ENCODE results near the gene SHCBP1L.
A peak's percentile ranks its signal among the peaks of the same experiment; 100 is the strongest.
"Not testable (repeated sequence)": the region's sequence is repeated elsewhere in the genome, so short reads cannot be mapped to it uniquely, and the experiment has no call there.

Gene SHCBP1L

DNA sequence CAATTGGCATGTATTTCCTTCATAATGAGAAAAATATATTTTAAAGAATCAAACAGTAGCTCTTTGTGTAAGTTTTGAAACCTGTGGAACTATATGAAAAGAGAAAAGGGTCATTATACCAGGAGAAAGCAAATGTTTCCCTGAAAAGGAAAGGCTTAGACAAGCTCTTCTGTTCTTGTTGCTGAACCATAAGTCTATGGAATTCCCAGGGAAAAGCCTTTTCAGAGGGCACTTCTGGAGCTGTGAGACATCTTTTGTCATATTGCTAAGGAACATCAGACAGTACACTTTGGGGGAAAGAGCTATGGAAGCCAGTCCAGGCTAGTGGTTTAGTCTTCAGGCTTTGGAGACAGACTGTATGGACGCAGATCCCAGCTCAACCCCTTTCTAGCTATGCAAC lies 12.1 kb upstream of the SHCBP1L start:
- DNase-seq (ENCODE audit: low read depth), result no peak

DNA sequence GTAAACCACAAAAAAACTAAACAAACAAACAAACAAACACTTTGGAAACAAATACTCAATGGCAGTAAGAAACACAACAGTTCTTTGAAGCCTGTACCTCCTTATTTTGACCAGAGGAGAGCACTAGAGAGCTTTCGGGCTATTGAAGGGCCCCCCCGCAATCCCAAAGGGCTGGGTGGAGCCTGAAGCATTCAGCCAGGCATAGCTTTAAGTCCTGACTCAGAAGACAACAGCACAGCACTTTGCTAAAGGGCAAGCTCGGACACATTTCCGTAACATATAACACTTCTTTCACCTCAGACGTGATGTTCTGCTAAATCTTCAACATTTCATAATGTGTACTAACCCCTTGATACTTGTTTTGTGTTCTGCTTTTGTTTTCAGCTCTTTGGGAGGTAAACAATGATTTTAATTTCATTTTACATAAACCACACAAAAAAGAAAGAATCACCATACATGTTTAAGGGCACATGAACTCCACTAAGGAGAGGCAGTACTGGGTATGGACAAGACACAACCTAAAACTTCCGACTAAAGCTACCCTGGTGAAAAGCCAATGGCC lies 9.7 kb upstream of the SHCBP1L start:
- peak; percentile 82 for DNase-seq (ENCODE audit: low read depth)

DNA sequence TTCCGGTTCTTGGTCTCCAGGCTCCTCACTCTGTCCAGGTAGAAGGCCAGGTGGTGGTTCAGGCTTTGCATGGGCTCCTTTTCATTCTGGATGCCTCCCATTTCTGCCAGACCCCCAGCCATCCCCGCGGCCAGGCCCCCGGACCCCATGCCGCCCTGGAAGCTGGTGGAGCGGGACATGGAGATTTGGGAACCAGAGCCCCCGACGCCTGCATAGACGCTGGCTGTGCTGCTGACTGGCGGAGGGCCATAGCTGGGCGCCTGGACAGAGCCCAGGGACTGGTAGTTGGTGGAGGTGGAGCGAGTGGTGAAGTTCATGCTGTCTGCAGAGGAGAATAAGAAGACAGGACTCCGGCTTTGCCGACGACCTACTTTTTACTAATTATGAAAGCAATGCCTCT lies 7.1 kb upstream of the SHCBP1L start:
- no peak for DNase-seq (ENCODE audit: low read depth)

DNA sequence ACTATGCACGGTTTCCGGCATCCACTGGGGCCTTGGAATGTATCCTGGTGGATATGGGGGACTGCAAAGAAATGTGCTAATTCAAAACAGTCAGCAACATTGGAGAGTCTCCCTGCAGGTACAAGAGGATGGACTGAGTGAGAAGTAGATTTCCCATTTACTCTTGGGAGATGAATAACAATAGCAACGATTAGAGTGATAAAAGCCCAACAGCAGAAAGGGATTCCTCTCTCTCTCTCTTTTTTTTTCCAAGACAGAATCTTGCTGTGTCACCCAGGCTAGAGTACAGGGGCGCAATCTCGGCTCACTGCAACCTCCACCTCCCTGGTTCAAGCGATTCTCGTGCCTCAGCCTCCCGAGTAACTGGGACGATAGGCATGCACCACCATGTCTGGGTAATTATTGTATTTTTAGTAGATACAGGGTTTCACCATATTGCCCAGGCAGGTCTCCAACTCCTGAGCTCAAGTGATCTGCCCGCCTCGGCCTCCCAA lies 5.0 kb upstream of the SHCBP1L start:
- no peak for DNase-seq (ENCODE audit: low read depth)

DNA sequence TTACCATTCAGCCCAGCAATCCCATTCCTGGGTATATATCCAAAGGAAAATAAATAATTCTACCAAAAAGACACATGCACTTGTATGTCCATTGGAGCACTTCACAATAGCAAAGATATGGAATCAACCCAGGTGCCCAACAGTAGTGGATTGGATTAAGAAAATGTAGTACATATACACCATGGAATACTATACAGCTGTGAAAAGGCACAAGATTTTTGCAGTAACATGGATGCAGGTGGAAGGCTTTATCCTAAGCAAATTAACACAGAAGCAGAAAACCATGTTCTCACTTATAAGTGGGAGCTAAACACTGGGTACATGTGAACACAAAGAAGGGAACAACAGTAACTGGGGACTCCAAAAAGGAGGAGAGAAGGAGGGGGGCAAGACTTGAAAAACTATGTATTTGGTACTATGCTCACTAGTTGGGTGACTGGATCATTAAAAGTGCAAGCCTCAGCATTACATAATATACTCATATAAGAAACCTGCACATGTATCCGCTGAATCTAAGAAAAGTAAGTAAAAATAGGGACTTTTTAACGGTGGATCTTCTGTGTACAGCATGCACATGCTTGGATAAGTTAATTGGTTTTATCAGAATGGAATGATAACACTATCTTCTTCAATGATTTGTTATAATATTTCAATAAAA lies 3.9 kb upstream of the SHCBP1L start:
- no peak for DNase-seq (ENCODE audit: low read depth)

DNA sequence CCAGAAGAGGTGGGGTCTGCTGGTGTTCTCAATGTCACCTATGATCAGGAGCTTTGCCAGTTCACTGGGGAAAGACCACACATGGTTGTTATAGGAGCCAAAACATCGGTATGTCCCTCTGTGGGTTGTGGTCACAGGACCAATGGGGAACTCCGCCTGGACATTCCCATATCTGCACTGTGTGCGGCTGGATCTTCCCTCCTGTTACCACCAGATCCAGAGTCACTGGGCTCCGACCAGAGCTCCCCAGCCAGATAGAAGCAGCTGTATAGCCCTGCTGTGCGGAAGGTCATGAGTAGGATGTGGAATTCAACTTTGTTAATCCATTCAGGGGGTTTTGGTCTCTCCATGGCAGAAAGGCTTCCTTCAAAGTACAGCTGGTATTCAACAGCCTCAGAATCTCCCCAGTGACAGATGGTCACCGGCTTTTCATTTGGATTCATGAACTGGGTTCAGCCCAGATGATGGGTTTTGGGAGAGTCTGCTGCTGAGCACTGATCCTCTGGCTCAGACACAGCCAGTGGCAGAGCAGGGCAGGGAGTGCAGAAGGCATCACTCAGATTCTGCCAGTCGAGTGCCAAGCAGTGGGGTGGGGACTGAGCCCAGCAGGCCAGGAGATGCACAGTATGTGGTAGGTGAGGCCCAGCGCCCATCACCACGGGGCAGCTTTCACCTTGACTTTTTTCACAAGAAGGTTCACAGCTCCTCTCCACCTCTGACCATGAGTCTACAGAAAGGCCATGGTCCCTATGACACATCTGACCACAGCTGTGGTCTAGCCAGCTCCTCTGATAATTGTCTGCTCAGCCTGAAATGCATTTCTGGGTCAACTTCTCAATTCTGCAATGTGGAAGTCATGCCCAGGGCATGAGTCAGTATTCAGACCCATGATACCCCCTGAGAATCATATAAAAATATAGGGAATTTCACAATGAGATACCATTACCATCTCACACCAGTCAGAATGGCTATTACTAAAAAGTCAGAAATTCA lies 2.9 kb upstream of the SHCBP1L start:
- peak; percentile 94 for DNase-seq (ENCODE audit: low read depth)

DNA sequence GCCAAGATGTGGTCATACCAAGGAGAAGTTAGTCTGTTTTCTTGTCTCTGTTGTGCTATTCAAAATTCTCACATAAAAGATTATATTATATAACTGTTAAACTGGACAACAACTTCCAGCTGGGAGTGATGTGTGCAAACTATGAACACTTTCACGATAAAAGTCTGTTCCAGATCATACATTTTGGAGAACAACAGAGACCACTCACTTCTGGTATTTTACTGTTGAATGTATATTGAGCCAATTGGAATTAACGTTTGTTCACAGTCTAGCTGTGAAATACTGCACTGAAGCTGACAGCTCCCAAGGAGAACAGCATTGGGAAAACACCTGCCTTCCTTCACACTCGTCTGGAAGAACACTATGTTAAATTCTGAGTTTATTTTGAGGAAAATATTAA lies 860 bp upstream of the SHCBP1L start:
- no peak for DNase-seq (ENCODE audit: low read depth)

DNA sequence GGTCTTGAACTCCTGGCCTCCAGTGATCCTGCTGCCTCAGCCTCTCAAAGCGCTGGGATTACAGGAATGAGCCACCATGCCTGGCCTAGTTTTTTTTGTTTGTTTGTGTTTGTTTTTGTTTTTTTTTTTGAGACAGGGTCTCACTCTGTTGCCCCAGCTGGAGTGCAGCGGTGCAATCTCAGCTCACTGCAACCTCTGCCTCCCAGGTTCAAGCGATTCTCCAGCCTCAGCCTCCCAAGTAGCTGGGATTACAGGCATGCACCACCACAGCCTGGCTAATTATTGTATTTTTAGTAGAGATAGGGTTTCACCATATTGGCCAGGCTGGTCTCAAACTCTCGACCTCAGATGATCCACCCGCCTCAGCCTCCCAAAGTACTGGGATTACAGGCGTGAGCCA lies 9.6 kb downstream of the SHCBP1L start:
- not testable (repeated sequence) for DNase-seq (ENCODE audit: low read depth)

DNA sequence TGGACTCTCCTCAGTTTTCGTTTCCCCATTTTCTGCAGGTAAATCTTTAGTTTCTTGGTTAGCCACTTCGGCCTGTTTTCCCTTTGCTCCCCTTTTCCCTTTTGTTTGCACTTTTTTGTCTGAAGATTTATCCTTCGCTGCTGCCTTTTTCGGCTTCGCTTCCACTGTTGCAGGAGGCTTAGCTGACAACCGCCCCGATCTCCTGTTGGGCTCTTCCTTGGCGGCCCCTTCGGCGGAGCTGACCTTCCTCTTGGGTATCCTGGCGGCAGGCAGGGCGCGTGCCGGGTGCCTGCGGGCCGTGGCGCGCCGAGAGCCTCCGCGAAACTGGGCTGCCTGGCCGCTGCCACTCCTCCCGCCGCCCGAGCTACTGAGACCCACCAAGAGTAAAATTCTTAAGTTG lies 10.8 kb downstream of the SHCBP1L start:
- DNase-seq (ENCODE audit: low read depth), result not testable (repeated sequence)

DNA sequence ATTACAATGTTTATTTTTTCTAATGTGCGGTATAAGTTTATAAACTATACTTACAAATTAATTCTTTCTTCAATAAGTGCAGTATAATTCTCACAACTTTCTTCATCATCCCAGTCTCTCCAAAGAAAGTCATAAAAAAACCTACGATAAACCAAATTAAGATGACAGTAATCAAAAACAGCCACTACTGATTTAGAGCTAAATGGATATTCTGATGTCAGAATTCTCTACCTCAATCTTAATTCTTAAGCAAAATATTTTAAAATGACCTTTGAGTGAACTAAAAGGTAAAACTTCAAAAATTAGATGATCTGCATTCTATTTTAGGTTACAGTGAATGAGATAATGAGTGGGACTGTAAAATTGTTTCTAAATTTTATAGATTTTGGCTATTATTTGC lies 13.6 kb downstream of the SHCBP1L start:
- no peak for DNase-seq (ENCODE audit: low read depth)

DNA sequence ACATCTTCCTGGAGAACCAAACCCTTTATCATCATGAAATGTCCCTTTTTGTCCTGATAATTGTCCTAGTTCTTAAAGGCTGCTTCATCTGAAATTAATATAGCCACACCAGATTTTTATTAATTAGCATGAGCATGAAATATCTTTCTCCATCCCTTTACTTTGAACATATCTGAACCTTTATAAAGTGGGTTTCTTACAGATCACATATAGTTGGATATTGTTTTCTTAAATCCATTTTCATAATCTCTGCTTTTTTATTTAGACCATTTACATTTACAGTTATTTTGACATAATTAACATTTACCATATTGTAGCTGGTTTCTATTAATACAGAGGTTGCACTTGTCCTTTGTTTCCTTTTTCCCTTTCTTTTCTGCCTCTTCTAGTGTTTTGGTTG lies 17.2 kb downstream of the SHCBP1L start:
- no peak for DNase-seq (ENCODE audit: low read depth)

DNA sequence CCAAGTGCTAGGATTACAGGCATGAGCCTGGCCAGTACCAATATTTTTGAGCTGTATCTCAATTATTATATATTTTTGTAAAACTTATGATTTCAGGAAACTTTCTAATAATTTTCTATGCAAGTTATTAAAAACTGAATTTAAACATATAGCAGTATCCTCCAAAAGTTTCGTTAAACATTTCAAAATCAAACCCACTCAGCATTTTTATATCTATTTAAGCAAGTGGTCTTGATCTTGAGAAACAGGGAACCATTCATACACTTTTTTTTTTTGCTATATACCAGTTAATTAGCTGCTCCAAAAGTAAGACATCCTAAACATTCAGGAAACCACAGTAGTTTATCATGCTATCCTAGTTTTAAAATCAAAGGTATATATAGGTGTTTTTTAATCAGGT lies 22.0 kb downstream of the SHCBP1L start:
- DNase-seq (ENCODE audit: low read depth), result no peak

DNA sequence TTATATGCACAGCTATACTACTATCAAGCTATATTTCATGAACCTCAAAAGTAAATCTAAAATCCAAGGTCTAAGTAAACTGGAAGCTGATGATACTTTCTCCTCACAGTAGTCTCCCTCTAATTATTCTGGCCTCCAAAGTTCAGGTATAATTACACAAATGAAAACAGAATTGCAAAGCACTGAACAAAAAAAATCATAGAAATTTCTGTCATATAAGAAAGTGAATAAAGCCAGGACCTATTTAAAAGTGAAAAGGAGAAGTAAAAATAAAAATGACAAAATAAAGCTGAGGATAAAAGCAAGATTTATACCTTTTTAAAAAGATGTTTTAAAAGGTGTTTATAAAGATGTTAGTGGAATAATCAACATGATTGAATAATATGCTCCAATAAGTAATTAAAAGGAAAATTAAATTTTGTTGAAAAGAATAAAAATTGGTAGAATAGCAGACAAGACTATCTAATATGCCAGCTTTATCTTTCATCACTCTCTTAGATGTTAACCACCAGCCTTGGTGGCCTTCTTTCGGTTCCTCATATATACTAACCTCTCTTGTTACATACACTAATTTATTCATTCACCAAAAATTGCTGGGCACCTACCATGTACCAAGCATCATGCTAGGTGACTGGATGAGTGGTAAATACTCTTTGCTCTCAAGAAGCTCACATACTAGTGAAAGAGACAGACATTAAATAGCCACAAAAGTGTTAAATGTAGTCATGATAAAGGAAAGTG lies 25.1 kb downstream of the SHCBP1L start:
- no peak for DNase-seq (ENCODE audit: low read depth)

DNA sequence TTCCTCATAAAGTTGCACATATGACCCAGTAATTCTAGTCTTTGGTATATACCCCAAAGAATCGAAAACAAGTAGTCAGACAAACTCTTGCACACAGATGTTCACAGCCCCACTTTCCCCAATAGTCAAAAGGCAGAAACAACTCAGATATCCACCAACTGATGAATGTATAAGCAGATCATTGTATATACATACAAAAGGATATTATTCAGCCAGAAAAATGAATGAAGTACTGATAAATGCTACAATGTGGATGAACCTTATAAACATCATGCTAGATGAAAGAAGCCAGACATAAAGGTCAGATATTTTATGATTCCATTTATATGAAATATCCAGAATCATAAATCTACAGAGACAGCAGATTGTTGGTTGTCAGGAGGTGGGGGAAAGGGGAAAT lies 27.3 kb downstream of the SHCBP1L start:
- DNase-seq (ENCODE audit: low read depth), result no peak

DNA sequence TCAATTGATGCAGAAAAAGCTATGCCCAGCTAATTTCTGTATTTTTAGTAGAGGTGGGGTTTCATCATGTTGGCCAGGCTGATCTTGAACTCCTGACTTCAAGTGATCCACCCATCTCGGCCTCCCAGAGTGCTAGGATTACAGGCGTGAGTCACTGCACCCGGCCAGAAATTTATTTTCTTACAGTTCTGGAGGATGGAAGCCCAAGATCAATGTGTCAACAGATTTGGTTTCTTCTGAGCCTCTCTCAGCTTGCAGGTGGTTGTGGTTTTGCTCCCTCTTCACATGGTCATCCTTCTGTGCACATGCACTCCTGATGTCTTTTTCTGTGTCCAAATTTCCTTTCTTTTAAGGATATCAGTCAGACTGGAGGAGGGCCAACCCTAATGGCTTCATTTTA lies 35.6 kb downstream of the SHCBP1L start:
- no peak for DNase-seq (ENCODE audit: low read depth)

DNA sequence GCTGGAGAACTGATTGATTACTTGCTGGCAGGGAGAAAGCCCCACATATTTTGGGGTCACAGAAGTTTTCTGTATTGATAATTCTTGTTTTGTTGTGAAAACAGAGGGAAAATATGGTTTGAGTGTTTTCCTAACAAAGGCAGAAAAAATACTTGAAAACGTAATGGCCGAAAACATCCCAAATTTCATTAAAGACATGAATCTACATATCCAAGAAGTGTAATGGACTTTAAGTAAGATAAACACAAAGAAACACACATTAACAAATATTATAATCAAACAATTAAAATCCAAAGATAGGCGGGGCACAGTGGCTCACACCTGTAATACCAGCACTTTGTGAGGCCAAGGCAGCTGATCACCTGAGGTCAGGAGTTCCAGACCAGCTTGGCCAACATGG lies 39.6 kb downstream of the SHCBP1L start:
- DNase-seq (ENCODE audit: low read depth), result no peak

DNA sequence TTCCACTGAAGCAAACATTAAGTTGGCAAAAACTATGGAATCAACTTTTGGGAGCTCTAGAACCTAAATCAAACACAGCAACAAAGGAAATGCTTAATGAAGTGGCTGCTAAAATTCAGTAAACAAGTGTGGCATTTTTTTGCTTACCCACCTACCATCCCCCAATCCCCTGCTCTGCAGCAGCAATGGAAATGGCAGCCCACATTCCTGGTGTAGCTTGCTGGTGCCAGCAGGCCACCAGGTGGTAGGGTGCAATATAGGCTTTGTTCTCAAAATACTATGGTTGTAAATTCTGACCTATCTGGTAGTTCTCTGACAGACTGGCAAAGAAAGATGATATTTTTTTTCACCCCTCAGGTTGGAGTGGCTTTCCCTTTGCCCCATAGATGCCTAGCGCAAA lies 42.8 kb downstream of the SHCBP1L start:
- DNase-seq (ENCODE audit: low read depth), result no peak

DNA sequence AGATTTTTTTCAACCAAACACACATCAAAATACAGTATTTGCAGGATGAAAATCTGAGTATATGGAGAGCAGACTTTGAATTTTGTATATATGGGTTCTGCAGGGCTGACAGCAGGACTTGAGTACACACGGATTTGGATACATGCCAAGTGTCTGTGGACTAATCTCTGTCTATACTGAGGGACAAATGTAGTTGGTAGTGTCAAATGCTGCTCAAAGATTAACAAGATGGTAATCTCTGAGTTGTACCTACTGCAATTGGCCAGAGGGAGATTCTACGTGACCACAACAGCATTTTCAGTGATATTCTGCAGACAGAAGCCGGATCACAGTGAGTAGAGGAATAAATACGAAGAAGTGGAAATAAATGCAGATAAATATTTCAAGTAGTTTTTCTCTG lies 43.4 kb downstream of the SHCBP1L start:
- DNase-seq (ENCODE audit: low read depth), result no peak

DNA sequence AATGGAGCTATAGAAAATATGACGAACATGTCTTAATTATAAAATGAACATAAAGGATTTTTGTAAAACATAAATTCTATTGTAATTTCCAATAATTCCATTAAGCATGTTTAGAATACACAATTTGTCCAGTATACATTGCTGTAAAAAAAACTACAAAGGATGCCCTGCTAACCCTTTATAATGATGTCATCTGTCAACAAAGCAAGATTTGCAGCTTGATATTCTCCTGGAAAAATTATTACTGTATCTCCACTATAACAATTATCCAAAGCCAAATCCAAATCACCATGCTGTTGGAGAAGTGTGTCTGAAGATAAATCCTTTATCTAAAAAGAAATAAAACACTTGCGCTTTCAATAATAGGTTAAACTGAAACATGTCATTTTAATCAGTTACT lies 47.6 kb downstream of the SHCBP1L start:
- DNase-seq (ENCODE audit: low read depth), result no peak

DNA sequence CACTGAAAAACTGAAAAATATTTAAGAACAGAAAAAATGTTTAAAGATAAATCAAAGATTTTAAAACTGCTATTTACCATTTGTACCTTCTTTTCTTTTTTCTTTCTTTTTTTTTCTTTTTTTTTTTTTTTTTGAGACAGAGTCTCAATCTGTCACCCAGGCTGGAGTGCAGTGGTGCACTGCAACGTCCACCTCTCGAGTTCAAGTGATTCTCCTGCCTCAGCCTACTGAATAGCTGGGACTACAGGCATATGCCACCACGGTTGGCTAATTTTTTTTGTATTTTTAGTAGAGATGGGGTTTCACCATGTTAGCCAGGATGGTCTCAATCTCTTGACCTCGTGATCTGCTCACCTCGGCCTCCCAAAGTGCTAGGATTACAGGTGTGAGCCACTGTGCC lies 51.0 kb downstream of the SHCBP1L start:
- not testable (repeated sequence) for DNase-seq (ENCODE audit: low read depth)

DNA sequence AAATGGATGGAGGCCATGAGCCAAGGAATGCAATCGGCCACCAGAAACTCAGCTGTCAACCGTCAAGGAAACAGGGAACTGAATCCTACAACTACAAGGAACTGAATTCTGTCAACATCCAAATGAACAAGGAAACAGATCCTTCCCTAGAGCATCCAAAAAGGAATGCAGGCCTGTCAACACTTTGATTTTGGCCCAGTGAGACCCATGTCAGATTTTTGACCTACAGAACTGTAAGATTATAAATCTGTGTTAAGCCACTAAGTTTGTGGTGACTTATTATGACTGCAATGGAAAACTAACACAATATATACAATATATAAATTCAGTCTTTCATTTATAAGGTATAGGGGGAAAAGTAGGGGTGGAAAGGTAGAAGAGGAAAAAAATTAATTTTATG lies 55.3 kb downstream of the SHCBP1L start:
- DNase-seq (ENCODE audit: low read depth), result no peak

DNA sequence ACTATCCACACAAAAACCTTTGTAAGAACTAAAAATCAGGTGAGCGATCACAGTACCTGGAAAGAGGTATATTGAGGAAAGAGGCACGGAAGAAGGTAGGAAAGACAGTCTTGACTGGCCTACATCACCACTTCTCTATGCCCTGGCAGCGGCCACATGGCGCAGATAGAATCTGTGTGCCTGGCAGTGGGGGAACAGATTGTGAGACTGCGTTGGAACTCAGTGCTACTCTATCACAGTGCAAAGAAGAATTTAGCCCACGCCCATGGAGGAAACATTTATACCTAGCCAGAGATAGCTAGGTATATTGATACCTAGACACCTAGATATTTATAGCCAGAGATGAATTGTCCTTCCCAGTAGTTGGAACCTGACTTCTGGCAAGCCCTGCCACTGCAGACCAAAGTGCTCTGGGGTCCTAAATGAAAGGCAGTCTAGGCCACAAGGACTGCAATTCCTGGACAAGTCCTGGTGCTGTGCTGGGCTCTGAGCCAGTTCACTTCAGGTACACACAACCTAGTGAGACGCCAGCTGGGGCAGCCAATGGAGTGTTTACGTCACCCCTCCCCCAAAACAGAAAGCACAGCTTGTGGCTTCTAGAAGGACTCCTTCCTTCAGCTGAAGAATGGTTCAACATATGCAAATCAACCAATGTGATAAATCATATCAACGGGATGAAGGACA lies 61.9 kb downstream of the SHCBP1L start:
- DNase-seq (ENCODE audit: low read depth), result no peak

Data from GM04504 (cell line).